RWPE1 (cell line): Measurements from ENCODE around the gene SDHA.

ENCODE experiments used
- CTCF ChIA-PET: fragments of 350-600 bp; sonication (Branson Sonifier 250); formaldehyde crosslinking; extraction: SDS; loops from one replicate; lab custom pipeline; 2021; lab: Yijun Ruan, JAX
- POLR2A ChIA-PET: fragments of 400-600 bp; formaldehyde crosslinking; extraction: SDS; loops from one replicate; lab custom pipeline; 2020; ENCODE audit warnings: antibody characterized with exemption; ENCODE audit not compliant: low non-redundant PET; lab: Yijun Ruan, JAX
- DNase-seq: peaks from one replicate; pipeline ENCODE4 v3.0.0; 2012; ENCODE audit warnings: low spot score
- H3K27ac ChIP-seq: fragments of 450-650 bp; 2 replicates; pipeline ENCODE4 v1.5.1; 2017
- CTCF ChIP-seq: fragments of 450-650 bp; conservative IDR thresholded peaks from 2 replicates; pipeline ENCODE4 v1.5.1; 2017; ENCODE audit warnings: low read depth, mild to moderate bottlenecking

SDHA gene

GRCh38 chr5:199950-200645, 18.0 kb upstream of the SDHA start:
- ChIA-PET CTCF (interaction anchor here (1.2 kb wide), 1 partner anchor 12 kb away, joined by 4 read pairs; no protein-coding TSS in a partner anchor), POLR2A (no interaction called here)
- peak overlapping the region; percentile 3; the same call in 1 of the 2 replicates for H3K27ac ChIP-seq
- no peak for TF ChIP-seq CTCF
- DNase-seq: no peak

GRCh38 chr5:200985-201384, 17.1 kb upstream of the SDHA start:
- POLR2A ChIA-PET: no interaction called here
- no peak for TF ChIP-seq CTCF
- DNase-seq: no peak
- no peak overlapping the region for H3K27ac ChIP-seq
- CTCF ChIA-PET: no interaction called here

- POLR2A ChIA-PET: no interaction called here
- H3K27ac ChIP-seq: no peak overlapping the region
- no peak for DNase-seq
- CTCF ChIA-PET: no interaction called here
- no peak for TF ChIP-seq CTCF
Measured at GRCh38 chr5:201672-202071, 16.4 kb upstream of the SDHA start.

DNA sequence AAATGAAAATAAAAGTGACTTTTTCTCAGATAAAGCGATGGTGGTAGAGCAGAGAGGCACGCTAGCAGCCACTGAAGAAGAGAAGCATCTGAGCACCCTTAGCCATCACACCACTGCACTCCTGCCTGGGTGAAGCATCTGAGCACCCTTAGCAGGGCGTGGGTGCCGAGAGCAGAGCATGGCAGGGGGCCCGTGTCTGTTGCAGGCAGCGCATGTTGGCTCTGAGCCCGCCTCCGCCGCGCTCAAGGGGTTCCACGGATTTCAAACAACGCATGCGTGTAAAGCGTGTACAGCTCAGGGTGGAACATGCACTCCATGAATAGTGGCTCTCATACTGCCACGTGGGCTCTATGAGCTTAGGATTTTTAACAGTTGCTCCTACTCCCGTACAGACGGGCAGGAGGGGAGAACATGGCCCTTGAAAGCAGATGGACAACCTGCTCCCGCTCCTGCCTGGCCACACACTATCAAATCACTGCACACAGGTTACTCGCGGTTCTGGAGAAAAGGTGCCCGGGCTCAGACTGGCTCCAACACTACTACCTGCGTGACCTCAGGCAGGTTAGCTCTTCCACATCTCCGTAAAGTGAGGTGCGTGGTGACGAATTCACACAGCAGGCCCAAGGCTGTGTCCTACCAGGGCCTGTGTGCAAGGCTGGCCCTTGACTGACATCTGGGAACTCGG, 14.7 kb upstream of the SDHA start:
- ChIA-PET CTCF (no interaction called here), POLR2A (no interaction called here)
- no peak overlapping the region for H3K27ac ChIP-seq
- no peak for TF ChIP-seq CTCF
- no peak for DNase-seq

GRCh38 chr5:204001-204400, 14.1 kb upstream of the SDHA start:
- ChIA-PET POLR2A (no interaction called here), CTCF (no interaction called here)
- DNase-seq: no peak
- H3K27ac ChIP-seq: no peak overlapping the region
- TF ChIP-seq CTCF: no peak

- H3K27ac ChIP-seq: no peak overlapping the region
- ChIA-PET CTCF (no interaction called here), POLR2A (no interaction called here)
- DNase-seq: no peak
- TF ChIP-seq CTCF: no peak
Measured at GRCh38 chr5:204462-204861, 13.7 kb upstream of the SDHA start.
